Fibroblast of peridontal ligament (primary cell): ENCODE data around the gene ERC1.
A peak's percentile ranks its signal among the peaks of the same experiment; 100 is the strongest.
"Not testable (repeated sequence)": the region's sequence is repeated elsewhere in the genome, so short reads cannot be mapped to it uniquely, and the experiment has no call there.

Experiments
- DNase-seq: peaks from one replicate; pipeline ENCODE4 v3.0.0-alpha.2; 2010; ENCODE audit errors: extremely low read depth

The ERC1 gene

GRCh38 chr12:1318327-1319031 is 327.5 kb downstream of the ERC1 start:
- peak; percentile 71 for DNase-seq

- peak; percentile 54 for DNase-seq
Measured at GRCh38 chr12:1319212-1319611, 328.2 kb downstream of the ERC1 start.

GRCh38 chr12:1320021-1320420 is 329.0 kb downstream of the ERC1 start:
- no peak for DNase-seq

GRCh38 chr12:1322821-1323220 is 331.8 kb downstream of the ERC1 start:
- peak; percentile 27 for DNase-seq

GRCh38 chr12:1324099-1324498 is 333.1 kb downstream of the ERC1 start:
- no peak for DNase-seq

GRCh38 chr12:1324910-1325309 is 333.9 kb downstream of the ERC1 start:
- peak; percentile 14 for DNase-seq

GRCh38 chr12:1325666-1326065 is 334.6 kb downstream of the ERC1 start:
- no peak for DNase-seq

GRCh38 chr12:1326258-1326657 is 335.2 kb downstream of the ERC1 start:
- no peak for DNase-seq

GRCh38 chr12:1328391-1328790 is 337.4 kb downstream of the ERC1 start:
- no peak for DNase-seq

GRCh38 chr12:1329784-1330476 is 338.9 kb downstream of the ERC1 start:
- no peak for DNase-seq

- no peak for DNase-seq
Measured at GRCh38 chr12:1330477-1330827, 339.4 kb downstream of the ERC1 start.

GRCh38 chr12:1332327-1332726 is 341.3 kb downstream of the ERC1 start:
- DNase-seq, result no peak

GRCh38 chr12:1338483-1339177 is 347.6 kb downstream of the ERC1 start:
- DNase-seq, result no peak

- not testable (repeated sequence) for DNase-seq
Measured at GRCh38 chr12:1339178-1339541, 348.1 kb downstream of the ERC1 start.

- no peak for DNase-seq
Measured at GRCh38 chr12:1339618-1340319, 348.7 kb downstream of the ERC1 start.

GRCh38 chr12:1341270-1341669 is 350.2 kb downstream of the ERC1 start:
- DNase-seq, result not testable (repeated sequence)

GRCh38 chr12:1343422-1343821 is 352.4 kb downstream of the ERC1 start:
- no peak for DNase-seq

- no peak for DNase-seq
Measured at GRCh38 chr12:1344245-1344644, 353.2 kb downstream of the ERC1 start.

GRCh38 chr12:1346126-1346525 is 355.1 kb downstream of the ERC1 start:
- DNase-seq, result peak; percentile 83

- DNase-seq, result no peak
Measured at GRCh38 chr12:1347294-1347693, 356.3 kb downstream of the ERC1 start.

- DNase-seq, result no peak
Measured at GRCh38 chr12:1348606-1349005, 357.6 kb downstream of the ERC1 start.
